ENCODE data around the gene TBC1D22A. TPM values are rescaled to one million over a fixed set of nuclear protein-coding genes. Genes with fewer than 3 reads are reported as not detected.

TBC1D22A gene
- total RNA-seq, 2 donors from 2014 or later: 21.0 to 27.9 TPM

- H3K27me3 ChIP-seq (ENCODE audit: control insufficient read depth, insufficient read depth, low read length, poor library complexity, severe bottlenecking): no peaks in the 10 kb centered on the region
- Mint-ChIP-seq H3K4me1 (peaks cover 8% of the 10 kb centered on the region), H3K4me3 (no peak overlapping the region), H3K9me3 (no peaks in the 10 kb centered on the region), H3K27me3 (ENCODE audit: insufficient read depth) (no peaks in the 10 kb centered on the region), H3K27ac (no peak overlapping the region), H3K36me3 (ENCODE audit: low read depth) (peaks cover 5% of the 10 kb centered on the region)
- no peak overlapping the region for H3K27ac ChIP-seq (ENCODE audit: low read depth, low read length)
- no peak for TF ChIP-seq CTCF (conservative IDR thresholded peaks at IDR 0.05)
- WGBS, 2 experiments (ENCODE audit: insufficient coverage in 1 of 2, insufficient read length in 1 of 2): 83 to 84% methylated on average over 25 to 29 of the region's 29 CpGs
- H3K4me1 ChIP-seq (ENCODE audit: control insufficient read depth, insufficient read depth, low read length): peaks cover 3% of the 10 kb centered on the region
- no peak for DNase-seq
- H3K9ac ChIP-seq (ENCODE audit: extremely low read depth, low read length, poor library complexity, severe bottlenecking): no peak overlapping the region
- no peaks in the 10 kb centered on the region for H3K36me3 ChIP-seq (ENCODE audit: control insufficient read depth, insufficient read depth, low read length)
- H3K9me3 ChIP-seq (ENCODE audit: control insufficient read depth, low read length): no peaks in the 10 kb centered on the region
- no peak overlapping the region for H3K4me3 ChIP-seq (ENCODE audit: low read length)
Observed at GRCh38 chr22:47044722-47045535, 282.5 kb downstream of the TBC1D22A start.

GRCh38 chr22:47045691-47046410, 283.4 kb downstream of the TBC1D22A start:
- no peak for DNase-seq
- Mint-ChIP-seq H3K27ac (no peak overlapping the region), H3K36me3 (ENCODE audit: low read depth) (no peaks in the 10 kb centered on the region), H3K4me3 (no peak overlapping the region), H3K9me3 (no peaks in the 10 kb centered on the region), H3K27me3 (ENCODE audit: insufficient read depth) (no peaks in the 10 kb centered on the region), H3K4me1 (peaks cover 13% of the 10 kb centered on the region)
- no peaks in the 10 kb centered on the region for H3K27me3 ChIP-seq (ENCODE audit: control insufficient read depth, insufficient read depth, low read length, poor library complexity, severe bottlenecking)
- no peak overlapping the region for H3K27ac ChIP-seq (ENCODE audit: low read depth, low read length)
- peaks cover 5% of the 10 kb centered on the region for H3K4me1 ChIP-seq (ENCODE audit: control insufficient read depth, insufficient read depth, low read length)
- H3K36me3 ChIP-seq (ENCODE audit: control insufficient read depth, insufficient read depth, low read length): no peaks in the 10 kb centered on the region
- TF ChIP-seq CTCF (conservative IDR thresholded peaks at IDR 0.05): no peak
- no peaks in the 10 kb centered on the region for H3K9me3 ChIP-seq (ENCODE audit: control insufficient read depth, low read length)
- H3K9ac ChIP-seq (ENCODE audit: extremely low read depth, low read length, poor library complexity, severe bottlenecking): no peak overlapping the region
- WGBS, 2 experiments (ENCODE audit: insufficient coverage in 1 of 2, insufficient read length in 1 of 2): 93 to 94% methylated on average over 12 to 14 of the region's 14 CpGs
- no peak overlapping the region for H3K4me3 ChIP-seq (ENCODE audit: low read length)

GRCh38 chr22:47046411-47047065, 284.1 kb downstream of the TBC1D22A start:
- H3K36me3 Mint-ChIP-seq (ENCODE audit: low read depth): no peaks in the 10 kb centered on the region
- H3K9ac ChIP-seq (ENCODE audit: extremely low read depth, low read length, poor library complexity, severe bottlenecking): no peak overlapping the region
- WGBS, 2 experiments (ENCODE audit: insufficient coverage in 1 of 2, insufficient read length in 1 of 2): 75% methylated on average over 4 to 10 of the region's 10 CpGs

More at GRCh38 chr22:47046411-47047065, 284.1 kb downstream of the TBC1D22A start:
- no peak for DNase-seq
- no peak for TF ChIP-seq CTCF (conservative IDR thresholded peaks at IDR 0.05)
- H3K36me3 ChIP-seq (ENCODE audit: control insufficient read depth, insufficient read depth, low read length): no peaks in the 10 kb centered on the region
- H3K4me3 ChIP-seq (ENCODE audit: low read length): no peak overlapping the region
- Mint-ChIP-seq H3K9me3 (no peaks in the 10 kb centered on the region), H3K27ac (peak overlapping the region; percentile 53), H3K27me3 (ENCODE audit: insufficient read depth) (no peaks in the 10 kb centered on the region), H3K4me3 (no peak overlapping the region), H3K4me1 (peaks cover 13% of the 10 kb centered on the region)
- no peaks in the 10 kb centered on the region for H3K9me3 ChIP-seq (ENCODE audit: control insufficient read depth, low read length)
- H3K4me1 ChIP-seq (ENCODE audit: control insufficient read depth, insufficient read depth, low read length): peaks cover 5% of the 10 kb centered on the region
- no peaks in the 10 kb centered on the region for H3K27me3 ChIP-seq (ENCODE audit: control insufficient read depth, insufficient read depth, low read length, poor library complexity, severe bottlenecking)
- no peak overlapping the region for H3K27ac ChIP-seq (ENCODE audit: low read depth, low read length)

All from endodermal cell (in vitro differentiated cells).